Endothelial cell of umbilical vein (primary cell): Measurements from ENCODE around the gene CCNK. TPM values are rescaled to one million over a fixed set of nuclear protein-coding genes. Genes with fewer than 3 reads are reported as not detected.

ENCODE experiments used
- BruUV-seq: library from RNA; stranded (reverse); fragments of 400-500 nt; replicated peaks from 2 replicates; lab custom pipeline; 2021; lab: Mats Ljungman, UMichigan
- CTCF ChIA-PET: fragments of 300-600, 350-600 bp; sonication (Branson Sonifier 250); formaldehyde crosslinking; loops from one replicate; lab custom pipeline; 2021; ENCODE audit warnings: antibody characterized with exemption, inconsistent platforms; lab: Charles Lee
- POLR2A ChIA-PET: fragments of 300-600, 350-600 bp; sonication (Branson Sonifier 250); formaldehyde crosslinking; loops from one replicate; lab custom pipeline; 2021; ENCODE audit warnings: antibody characterized with exemption, inconsistent platforms; lab: Charles Lee
- DNase-seq: peaks from one replicate; pipeline ENCODE4 v3.0.0-alpha.2; 2011; ENCODE audit warnings: low read depth, low spot score
- FAIRE-seq: peaks from 2 replicates; lab custom pipeline; 2011; peaks lifted over from hg19 to GRCh38; lab: Jason Lieb, UNC
- H2AFZ ChIP-seq: 2 replicates; pipeline ENCODE4 v1.6.0; 2012; ENCODE audit warnings: low read depth, low read length, control low read depth, inconsistent platforms
- H3K27ac ChIP-seq: 2 replicates; pipeline ENCODE4 v1.5.1; 2011; ENCODE audit warnings: low read depth, mild to moderate bottlenecking, control low read depth, low read length, moderate library complexity; ENCODE audit not compliant: insufficient read depth
- H3K27me3 ChIP-seq, 2 experiments: 2 replicates each; pipeline versions ENCODE4 v1.6.0 to v1.6.1; 2011; ENCODE audit warnings: low read length in 2 of 2, mixed read lengths in 1 of 2; ENCODE audit not compliant: control insufficient read depth in 2 of 2, insufficient read depth in 2 of 2
- H3K36me3 ChIP-seq, 2 experiments: 2 replicates in 1 of 2; 3 replicates in 1 of 2; pipeline ENCODE4 v1.5.1; 2011; ENCODE audit warnings: low read length in 2 of 2, mild to moderate bottlenecking in 1 of 2, moderate library complexity in 1 of 2; ENCODE audit not compliant: control insufficient read depth in 2 of 2, insufficient read depth in 2 of 2; ENCODE audit errors: extremely low read depth in 1 of 2
- H3K4me1 ChIP-seq: 3 replicates; pipeline ENCODE4 v1.5.1; 2011; ENCODE audit warnings: mild to moderate bottlenecking, low read length; ENCODE audit not compliant: control insufficient read depth, insufficient read depth; ENCODE audit errors: extremely low read depth
- H3K4me2 ChIP-seq: 2 replicates; pipeline ENCODE4 v1.6.1; 2011; ENCODE audit warnings: low read length, control low read depth, mixed read lengths; ENCODE audit not compliant: insufficient read depth
- H3K4me3 ChIP-seq, 3 experiments: fragments of 200-600 bp in 1 of 3; sonication (generic), shearing (Covaris generic) in 1 of 3; replicated peaks in 1 of 3; 2 replicates each; pipeline ENCODE4 v1.5.1; 2011 to 2016; ENCODE audit warnings: control low read depth in 3 of 3, low read length in 3 of 3, mild to moderate bottlenecking in 2 of 3, inconsistent platforms in 1 of 3, low read depth in 1 of 3, moderate library complexity in 1 of 3; ENCODE audit not compliant: insufficient read depth in 1 of 3
- H3K79me2 ChIP-seq: 2 replicates; pipeline ENCODE4 v1.6.0; 2012; ENCODE audit warnings: low read length, inconsistent platforms; ENCODE audit not compliant: control insufficient read depth, insufficient read depth
- H3K9ac ChIP-seq: replicated peaks from 2 replicates; pipeline ENCODE3; 2011; ENCODE audit warnings: low read length, control low read depth; ENCODE audit not compliant: insufficient read depth; ENCODE audit errors: extremely low read depth
- H3K9me1 ChIP-seq: replicated peaks from 3 replicates; pipeline ENCODE4 v1.6.0; 2011; ENCODE audit warnings: mild to moderate bottlenecking, low read length; ENCODE audit not compliant: control insufficient read depth, insufficient read depth; ENCODE audit errors: extremely low read depth
- H3K9me3 ChIP-seq: replicated peaks from 2 replicates; pipeline ENCODE4 v1.5.1; 2012; ENCODE audit warnings: low read length, inconsistent platforms; ENCODE audit not compliant: control insufficient read depth, insufficient read depth
- H4K20me1 ChIP-seq: replicated peaks from 2 replicates; pipeline ENCODE3; 2011; ENCODE audit warnings: mild to moderate bottlenecking, low read length; ENCODE audit not compliant: control insufficient read depth, insufficient read depth; ENCODE audit errors: extremely low read depth
- CTCF ChIP-seq, 2 donors: IDR thresholded peaks; 1 replicate in 1 of 2; 2 replicates in 1 of 2; pipeline ENCODE4 v1.5.1; 2011; ENCODE audit warnings: low read length in 2 of 2, mild to moderate bottlenecking in 2 of 2, moderate library complexity in 2 of 2, control low read depth in 1 of 2, inconsistent platforms in 1 of 2, low read depth in 1 of 2; ENCODE audit not compliant: insufficient read depth in 1 of 2; ENCODE audit errors: extremely low read depth in 1 of 2
- EZH2 ChIP-seq: IDR thresholded peaks from 2 replicates; pipeline ENCODE4 v1.6.1; 2012; ENCODE audit warnings: borderline replicate concordance, low read depth, mild to moderate bottlenecking, moderate library complexity, low read length, inconsistent platforms; ENCODE audit not compliant: severe bottlenecking
- FOS ChIP-seq: IDR thresholded peaks from 2 replicates; pipeline ENCODE4 v1.6.1; 2011; ENCODE audit warnings: mild to moderate bottlenecking, low read length, moderate library complexity, borderline replicate concordance; ENCODE audit not compliant: insufficient read depth
- GATA2 ChIP-seq: IDR thresholded peaks from 2 replicates; pipeline ENCODE4 v1.7.0; 2011; ENCODE audit warnings: low read depth, mild to moderate bottlenecking, moderate library complexity, mixed read lengths, low read length; ENCODE audit not compliant: insufficient read length, insufficient read depth
- JUN ChIP-seq: IDR thresholded peaks from 2 replicates; pipeline ENCODE4 v1.6.1; 2011; ENCODE audit warnings: borderline replicate concordance, low read depth; ENCODE audit not compliant: insufficient read length, insufficient read depth
- MAX ChIP-seq: IDR thresholded peaks from 2 replicates; pipeline ENCODE4 v1.6.1; 2011; ENCODE audit not compliant: insufficient read depth, insufficient read length
- MYC ChIP-seq: IDR thresholded peaks from one replicate; pipeline ENCODE4 v1.6.1; 2011; ENCODE audit warnings: mild to moderate bottlenecking, low read depth, low read length
- POLR2A ChIP-seq: IDR thresholded peaks from 2 replicates; pipeline ENCODE4 v1.6.1; 2012; ENCODE audit warnings: low read depth, mild to moderate bottlenecking, control low read depth, low read length
- POLR2AphosphoS5 ChIP-seq: IDR thresholded peaks from 2 replicates; pipeline ENCODE4 v1.6.1; 2012; ENCODE audit warnings: low read depth, mild to moderate bottlenecking, control low read depth, low read length, moderate library complexity; ENCODE audit not compliant: insufficient read depth
- dilution Hi-C: fragments of 300-500 bp; cut with MboI; formaldehyde crosslinking; loops from one replicate; pipeline ENCODE4 v1.15.0; 2019; ENCODE audit warnings: low sequenced_read_pairs; ENCODE audit not compliant: extremely low pct_ligation_motif_present
- intact Hi-C: fragments of 100-400 bp; cut with micrococcal nuclease; formaldehyde crosslinking; loops from one replicate; pipeline ENCODE4 v1.10.0; 2022
- polyA plus RNA-seq, 4 experiments: library from polyadenylated mRNA; depleted of rRNA in 3 of 4; stranded (reverse) in 3 of 4; unstranded in 1 of 4; fragments of >200 nt; gene quantifications; 2 replicates each; pipeline versions ENCODE4 v1.2.1 to v1.2.3, GENCODE V29; 2011 to 2012; ENCODE audit warnings: missing spikeins in 1 of 4
- total RNA-seq: library from RNA; stranded (reverse); gene quantifications from 2 replicates; pipeline ENCODE4 v1.2.3, GENCODE V29; 2021

CCNK gene
- total and polyA plus RNA-seq, 2 donors (not counting 3 experiments of a cell fraction or from before 2014, with no cell fraction given): 11.9 to 59.3 TPM

GRCh38 chr14:99479160-99479905, 1.9 kb upstream of the CCNK start:
- Histone ChIP-seq H3K4me3 (peak overlapping the region; percentile 3 to 87 (median 61)), H3K27ac (peak overlapping the region; percentile 36), H3K36me3 (no peaks in the 10 kb centered on the region), H4K20me1 (peaks cover 17% of the 10 kb centered on the region), H2AFZ (no peak overlapping the region), H3K9ac (peak overlapping the region; percentile 74), H3K9me3 (no peaks in the 10 kb centered on the region), H3K9me1 (no peaks in the 10 kb centered on the region), H3K79me2 (peaks cover 85% of the 10 kb centered on the region), H3K27me3 (no peaks in the 10 kb centered on the region), H3K4me1 (peaks cover 23% of the 10 kb centered on the region), H3K4me2 (peak overlapping the region; percentile 87)
- CTCF ChIA-PET: interaction anchor here (1.0 kb wide), 1 partner anchor 12 kb away, joined by 3 read pairs; no protein-coding TSS in a partner anchor
- dilution Hi-C loops: no loop called here
- TF ChIP-seq MYC (no peak), MAX (no peak), POLR2A (no peak), JUN (no peak), POLR2AphosphoS5 (no peak), FOS (no peak), GATA2 (no peak), EZH2 (no peak), CTCF (IDR thresholded peaks at IDR 0.05; ENCODE audit: extremely low read depth in 1 of 2, insufficient read depth in 1 of 2, low read depth in 1 of 2, low read length in 2 of 2) (no peak)
- BruUV-seq: TSS peak; percentile 25
- FAIRE-seq (no peak), DNase-seq (peak; percentile 11)
- intact Hi-C loops: no loop called here
- POLR2A ChIA-PET: interaction anchor here (2.2 kb wide), 1 partner anchor 12 kb away, joined by 7 read pairs; no protein-coding TSS in a partner anchor
